NCI-H1105 treated with DMSO at 0.1 percent for 48 hours (cell line): ENCODE results near the gene B4GAT1.

Experiments
- DNase-seq: peaks from one replicate; lab custom pipeline; 2025; lab: John Stamatoyannopoulos, UW

B4GAT1 gene

GRCh38 chr11:66302656-66303055 lies 44.8 kb downstream of the B4GAT1 start:
- DNase-seq: no peak

GRCh38 chr11:66299186-66299585 lies 48.2 kb downstream of the B4GAT1 start:
- no peak for DNase-seq

- DNase-seq: no peak
These were observed 49.8 kb downstream of the B4GAT1 start for GRCh38 chr11:66297610-66298009.
